Measurements from ENCODE around the gene ELN. TPM values are rescaled to one million over a fixed set of nuclear protein-coding genes. Genes with fewer than 3 reads are reported as not detected.

Gene ELN
- total RNA-seq, 2 donors from 2014 or later = 92.6 to 131 TPM

DNA sequence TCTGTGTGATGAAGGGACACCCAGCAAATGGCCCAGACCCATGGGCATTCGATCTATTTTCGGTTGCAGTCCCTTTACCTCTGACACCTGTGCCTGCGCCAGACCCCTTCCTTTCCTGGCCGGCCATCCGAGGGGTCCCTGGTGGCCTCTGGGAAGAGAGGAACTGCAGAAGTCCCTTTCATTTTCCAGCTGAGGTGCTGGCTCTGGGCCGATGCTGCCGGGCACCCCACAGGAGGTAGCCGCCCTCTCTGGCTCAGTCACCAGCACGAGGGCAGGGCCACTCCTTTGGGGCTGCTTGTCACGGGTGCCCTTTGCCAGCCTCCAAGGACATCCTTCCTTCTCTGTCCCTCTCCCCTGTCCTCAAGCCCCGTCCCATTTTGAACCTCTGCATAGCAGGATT is 4.2 kb upstream of the ELN start:
- H3K27ac ChIP-seq = no peak overlapping the region

DNA sequence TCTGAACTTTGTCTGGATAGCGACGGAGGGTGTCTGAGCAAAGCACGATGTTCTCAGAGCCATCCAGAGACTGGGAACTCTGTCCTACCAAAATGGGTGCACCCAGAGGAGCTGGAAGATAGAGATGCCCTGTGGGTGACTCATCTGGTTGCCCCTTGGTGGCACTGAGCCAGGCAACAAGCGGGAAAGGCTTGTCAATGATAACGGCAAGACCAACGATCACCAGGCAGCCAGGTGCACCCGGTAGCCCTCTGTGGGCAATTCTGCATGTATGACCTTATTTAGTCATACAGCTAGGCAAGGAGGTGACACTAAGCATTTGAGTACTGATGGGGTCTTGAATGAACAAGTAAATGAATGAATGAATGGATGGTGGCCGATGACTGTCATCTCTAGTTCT is 2.8 kb upstream of the ELN start:
- Histone ChIP-seq H3K27me3 (no peaks in the 10 kb centered on the region), H3K36me3 (replicated peaks in 1 of 2; ENCODE audit: insufficient read depth in 1 of 2, low read depth in 2 of 2) (no peaks in the 10 kb centered on the region), H3K9me3 (no peaks in the 10 kb centered on the region), H3K4me3 (no peak overlapping the region), H3K27ac (no peak overlapping the region), H3K4me1 (peaks cover 24% of the 10 kb centered on the region)
- no peak for TF ChIP-seq POLR2A (IDR thresholded peaks at IDR 0.05)
- TF ChIP-seq, protein P1, sequence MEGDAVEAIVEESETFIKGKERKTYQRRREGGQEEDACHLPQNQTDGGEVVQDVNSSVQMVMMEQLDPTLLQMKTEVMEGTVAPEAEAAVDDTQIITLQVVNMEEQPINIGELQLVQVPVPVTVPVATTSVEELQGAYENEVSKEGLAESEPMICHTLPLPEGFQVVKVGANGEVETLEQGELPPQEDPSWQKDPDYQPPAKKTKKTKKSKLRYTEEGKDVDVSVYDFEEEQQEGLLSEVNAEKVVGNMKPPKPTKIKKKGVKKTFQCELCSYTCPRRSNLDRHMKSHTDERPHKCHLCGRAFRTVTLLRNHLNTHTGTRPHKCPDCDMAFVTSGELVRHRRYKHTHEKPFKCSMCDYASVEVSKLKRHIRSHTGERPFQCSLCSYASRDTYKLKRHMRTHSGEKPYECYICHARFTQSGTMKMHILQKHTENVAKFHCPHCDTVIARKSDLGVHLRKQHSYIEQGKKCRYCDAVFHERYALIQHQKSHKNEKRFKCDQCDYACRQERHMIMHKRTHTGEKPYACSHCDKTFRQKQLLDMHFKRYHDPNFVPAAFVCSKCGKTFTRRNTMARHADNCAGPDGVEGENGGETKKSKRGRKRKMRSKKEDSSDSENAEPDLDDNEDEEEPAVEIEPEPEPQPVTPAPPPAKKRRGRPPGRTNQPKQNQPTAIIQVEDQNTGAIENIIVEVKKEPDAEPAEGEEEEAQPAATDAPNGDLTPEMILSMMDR (IDR thresholded peaks at IDR 0.05) = no peak
- ATAC-seq (no peak), DNase-seq (no peak)
- intact Hi-C loops (cut with DNase I) = loop anchor here (10.0 kb wide), 1 partner anchor 150 kb away; no protein-coding TSS in a partner anchor
- 59 to 62% methylated on average over 8 of the region's 8 CpGs for WGBS, 2 donors

More for the DNA sequence above, 4.2 kb upstream of the ELN start:
- Histone ChIP-seq H3K27me3 (no peaks in the 10 kb centered on the region), H3K4me1 (peaks cover 22% of the 10 kb centered on the region), H3K9me3 (no peaks in the 10 kb centered on the region), H3K4me3 (no peak overlapping the region), H3K36me3 (replicated peaks in 1 of 2; ENCODE audit: insufficient read depth in 1 of 2, low read depth in 2 of 2) (no peaks in the 10 kb centered on the region)
- DNase-seq (no peak), ATAC-seq (no peak)
- intact Hi-C loops (cut with DNase I) = loop anchor here (10.0 kb wide), 1 partner anchor 149 kb away; no protein-coding TSS in a partner anchor
- 74 to 84% methylated on average over 8 to 11 of the region's 11 CpGs for WGBS, 2 donors
- no peak for TF ChIP-seq POLR2A (IDR thresholded peaks at IDR 0.05)
- TF ChIP-seq, protein P1 (IDR thresholded peaks at IDR 0.05) = no peak

DNA sequence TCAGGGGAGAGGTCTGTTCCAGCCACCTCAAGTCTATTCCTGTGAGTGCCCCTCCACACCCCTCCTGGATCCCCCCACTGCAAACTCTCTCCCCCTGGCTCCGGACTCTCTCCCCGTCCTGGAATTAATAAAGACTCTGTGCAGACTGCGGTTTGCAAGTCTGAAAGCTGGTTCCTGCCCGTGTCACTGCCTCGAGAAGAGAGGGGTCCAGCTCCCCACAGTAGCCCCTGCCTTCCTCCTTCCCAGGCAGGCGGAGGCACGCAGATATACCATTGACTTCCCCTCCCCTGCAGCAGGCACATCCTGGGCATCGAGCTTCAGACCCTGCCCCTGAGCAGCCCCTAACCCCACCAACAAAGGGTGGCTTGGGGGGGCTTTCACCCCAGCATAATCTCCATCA is 2.2 kb upstream of the ELN start:
- intact Hi-C loops (cut with DNase I) = loop anchor here (10.0 kb wide), 1 partner anchor 151 kb away; no protein-coding TSS in a partner anchor
- H3K36me3 ChIP-seq (replicated peaks in 1 of 2; ENCODE audit: insufficient read depth in 1 of 2, low read depth in 2 of 2) = no peaks in the 10 kb centered on the region
- no peak for TF ChIP-seq POLR2A (IDR thresholded peaks at IDR 0.05)
- TF ChIP-seq, protein P1 (IDR thresholded peaks at IDR 0.05) = no peak
- H3K9me3 ChIP-seq = no peaks in the 10 kb centered on the region
- WGBS, 2 donors = 79 to 89% methylated on average over 7 to 8 of the region's 8 CpGs
- peaks cover 27% of the 10 kb centered on the region for H3K4me1 ChIP-seq
- H3K27me3 ChIP-seq = no peaks in the 10 kb centered on the region
- DNase-seq = no peak
- H3K27ac ChIP-seq = no peak overlapping the region
- no peak for ATAC-seq
- no peak overlapping the region for H3K4me3 ChIP-seq

DNA sequence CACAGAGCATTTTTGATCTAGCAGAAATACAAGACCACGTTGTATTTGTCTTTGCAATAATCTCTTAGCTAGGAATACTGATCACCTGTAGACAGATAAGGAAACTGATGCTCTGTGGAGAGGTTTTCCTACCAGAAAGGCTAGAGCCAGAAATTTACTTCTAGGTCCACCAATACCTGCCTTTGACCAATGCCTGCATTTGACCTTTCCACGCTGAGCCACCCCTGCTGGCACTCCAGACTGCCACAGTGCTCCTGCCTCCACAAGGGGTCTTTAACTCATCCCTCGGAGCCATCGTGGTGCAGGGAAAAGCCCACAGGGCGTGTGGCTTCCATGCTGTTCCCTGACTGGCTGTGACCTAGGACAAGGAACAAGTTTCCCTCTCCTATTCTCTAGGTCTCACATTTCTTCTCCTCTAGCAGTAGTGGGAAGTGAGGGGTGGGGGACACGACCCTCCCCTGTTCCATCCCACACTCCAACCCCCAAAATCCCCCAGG is 1.5 kb upstream of the ELN start:
- DNase-seq (no peak), ATAC-seq (peak; percentile 1)
- no peaks in the 10 kb centered on the region for H3K27me3 ChIP-seq
- H3K9me3 ChIP-seq = no peaks in the 10 kb centered on the region
- TF ChIP-seq, protein P1 (IDR thresholded peaks at IDR 0.05) = no peak
- TF ChIP-seq POLR2A (IDR thresholded peaks at IDR 0.05) = no peak
- 6 to 19% methylated on average over 4 to 6 of the region's 6 CpGs for WGBS, 2 donors
- no peaks in the 10 kb centered on the region for H3K36me3 ChIP-seq (replicated peaks in 1 of 2; ENCODE audit: insufficient read depth in 1 of 2, low read depth in 2 of 2)
- H3K4me3 ChIP-seq = no peak overlapping the region
- peak overlapping the region; percentile 83 to 90 (median 84) for H3K27ac ChIP-seq
- intact Hi-C loops (cut with DNase I) = loop anchor here (10.0 kb wide), 1 partner anchor 152 kb away; no protein-coding TSS in a partner anchor
- peaks cover 34% of the 10 kb centered on the region for H3K4me1 ChIP-seq
